AG08395 (cell line): ENCODE results near the gene MBNL1.
A peak's percentile ranks its signal among the peaks of the same experiment; 100 is the strongest.

Source experiments
- DNase-seq: peaks from one replicate; pipeline ENCODE4 v3.0.0; 2012; ENCODE audit warnings: mixed read lengths, low spot score

MBNL1 gene

DNA sequence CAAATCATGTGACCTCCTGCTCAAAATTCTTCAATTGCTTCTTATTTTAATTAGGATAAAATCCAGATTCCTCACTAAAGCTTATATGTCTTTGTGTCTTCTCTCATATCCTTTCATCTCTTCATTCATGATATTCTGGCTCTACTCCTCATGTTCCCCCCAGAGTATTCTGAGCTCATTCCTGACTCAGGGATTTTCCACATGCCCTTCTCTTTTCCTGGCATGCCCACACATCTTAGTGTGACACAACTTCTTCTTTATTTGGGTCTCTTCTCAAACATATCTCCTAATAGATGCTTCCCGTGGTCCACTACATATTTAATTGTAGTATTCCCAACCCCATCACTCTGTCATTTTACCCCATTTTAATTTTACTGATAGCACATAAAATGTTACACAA, 15.2 kb upstream of the MBNL1 start:
- no peak for DNase-seq

DNA sequence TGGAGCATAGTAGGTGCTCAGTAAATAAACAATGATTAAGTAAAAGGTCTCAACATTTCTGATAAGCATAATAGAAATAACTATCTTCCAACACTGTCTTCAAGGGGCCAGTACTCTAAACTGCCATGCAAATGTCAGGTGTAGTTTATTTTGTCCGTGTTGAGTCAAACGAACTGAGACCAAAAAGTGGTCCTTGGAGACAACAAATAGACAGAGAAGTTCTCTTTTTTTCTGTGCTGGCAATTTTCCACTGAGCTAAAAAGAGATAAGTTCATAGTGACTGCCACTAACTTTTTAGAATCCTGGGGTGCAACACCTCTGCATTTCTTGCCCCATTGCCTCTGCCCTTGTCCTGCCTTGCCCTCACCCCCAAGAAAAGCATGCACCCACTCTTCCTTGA, 14.7 kb upstream of the MBNL1 start:
- no peak for DNase-seq

DNA sequence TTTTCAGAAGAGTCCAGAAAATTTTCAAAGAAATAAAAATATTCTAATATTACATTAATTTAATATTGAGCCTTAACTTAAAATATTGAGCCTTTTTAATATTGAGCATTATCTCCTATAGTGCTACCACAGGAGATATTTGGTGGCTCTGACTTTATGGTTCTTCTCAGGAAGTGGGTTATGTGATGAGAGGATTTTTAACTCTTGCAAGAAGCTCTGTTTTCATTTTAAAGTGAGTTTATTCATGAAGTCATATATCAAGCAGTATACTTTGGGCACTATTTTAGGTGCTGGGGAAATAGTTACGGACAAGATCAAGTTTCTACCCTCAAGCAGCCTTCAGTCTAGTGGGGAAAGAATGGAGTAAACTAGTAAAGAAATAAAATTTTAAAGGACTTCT, 13.4 kb upstream of the MBNL1 start:
- no peak for DNase-seq

DNA sequence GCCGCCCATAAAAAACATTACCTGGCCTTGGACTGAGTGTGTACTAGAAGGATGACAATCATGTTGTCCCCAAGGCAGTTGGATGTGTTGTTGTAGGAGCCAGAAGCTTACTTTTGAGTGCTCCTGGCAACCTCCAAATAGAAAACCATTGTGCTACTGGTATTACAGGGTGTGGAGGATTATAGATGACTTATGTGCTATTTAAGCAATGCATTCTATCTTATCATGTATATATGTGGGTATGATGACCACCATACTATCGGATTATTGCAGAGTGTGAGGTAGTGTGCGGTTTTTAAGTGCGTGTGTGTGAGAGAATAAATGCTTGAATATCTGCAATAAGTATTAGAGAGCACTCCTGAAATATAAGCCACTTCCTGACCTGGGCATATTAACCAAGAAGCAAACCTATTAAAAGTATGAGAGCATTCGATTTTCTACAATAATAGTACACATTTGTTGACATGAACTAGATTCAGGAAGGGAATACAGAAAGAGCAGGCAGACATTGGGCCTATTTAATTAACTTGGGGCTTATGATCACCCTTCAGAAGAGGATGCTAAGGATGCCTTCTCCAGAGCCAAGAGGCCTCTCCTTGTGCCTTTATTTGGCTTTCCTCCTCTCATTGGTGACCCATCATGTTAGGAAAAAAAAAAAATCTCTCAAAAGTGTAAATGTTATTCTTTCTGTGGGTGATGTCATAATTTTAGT, 11.7 kb upstream of the MBNL1 start:
- no peak for DNase-seq

DNA sequence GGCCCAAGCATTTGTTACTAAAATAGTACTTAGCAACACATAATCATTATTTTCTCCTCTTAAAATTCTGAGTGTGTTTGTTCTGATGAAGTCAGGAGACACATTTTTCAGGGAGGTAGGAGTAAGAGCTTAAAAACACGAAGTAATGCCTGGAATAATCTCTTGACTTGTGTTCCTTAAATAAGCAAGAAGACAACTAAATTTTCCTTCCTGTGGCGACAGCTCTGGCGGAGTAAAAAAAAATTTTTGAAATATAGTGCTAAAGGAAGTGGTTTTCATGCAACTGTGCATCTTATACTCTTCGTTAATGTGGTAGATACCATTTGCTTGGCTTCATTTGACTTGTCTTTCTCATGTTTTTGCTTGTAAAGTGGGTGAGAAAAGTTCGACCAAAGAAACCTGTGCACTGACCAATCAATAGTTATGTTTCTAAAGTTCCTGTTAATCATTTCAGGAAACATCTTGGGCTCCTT, 11.1 kb upstream of the MBNL1 start:
- DNase-seq = no peak

DNA sequence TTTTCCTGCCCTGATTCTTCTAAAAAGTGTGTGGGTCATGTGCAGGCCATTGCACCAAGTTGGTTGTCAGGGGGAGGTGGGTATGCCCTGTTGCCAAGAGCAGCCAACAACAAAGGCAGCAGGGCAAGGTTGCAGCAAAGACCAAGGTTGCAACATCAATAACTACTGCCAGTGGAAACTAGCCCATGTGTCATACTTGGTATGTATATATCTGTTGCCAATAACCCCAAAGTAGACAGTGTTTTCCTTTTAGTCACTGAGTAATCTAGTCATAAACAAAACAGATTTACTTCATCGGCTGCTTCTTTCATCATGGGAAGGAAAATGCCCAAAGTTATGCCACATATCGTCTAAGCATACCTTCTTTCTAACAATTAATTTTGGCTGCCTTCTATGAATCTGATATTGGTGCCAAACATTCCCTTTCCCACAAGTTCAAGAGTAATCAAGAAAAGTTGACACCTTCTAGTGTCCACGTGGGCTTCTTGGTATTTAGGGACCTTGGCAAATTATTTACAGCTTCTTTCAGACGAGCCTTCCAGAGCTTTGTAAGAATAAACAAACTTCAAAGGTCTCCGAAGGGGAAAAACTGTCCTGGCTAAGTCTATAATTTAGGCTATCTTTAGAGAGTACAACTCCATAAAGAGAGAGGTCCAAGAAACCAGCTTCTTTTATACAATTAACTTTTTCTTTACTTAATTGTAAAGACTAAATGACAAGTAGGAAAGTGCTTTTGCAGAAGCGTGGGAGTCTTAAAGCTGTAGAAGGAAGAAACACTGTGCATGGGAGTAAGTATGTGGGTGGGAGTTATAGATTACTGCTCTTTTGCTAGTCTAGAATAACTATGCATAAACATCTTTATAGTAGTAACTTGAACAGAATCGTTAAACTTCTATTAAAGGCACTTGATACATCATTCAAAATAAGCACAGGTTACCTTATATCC, 10.0 kb upstream of the MBNL1 start:
- DNase-seq = peak; percentile 96

DNA sequence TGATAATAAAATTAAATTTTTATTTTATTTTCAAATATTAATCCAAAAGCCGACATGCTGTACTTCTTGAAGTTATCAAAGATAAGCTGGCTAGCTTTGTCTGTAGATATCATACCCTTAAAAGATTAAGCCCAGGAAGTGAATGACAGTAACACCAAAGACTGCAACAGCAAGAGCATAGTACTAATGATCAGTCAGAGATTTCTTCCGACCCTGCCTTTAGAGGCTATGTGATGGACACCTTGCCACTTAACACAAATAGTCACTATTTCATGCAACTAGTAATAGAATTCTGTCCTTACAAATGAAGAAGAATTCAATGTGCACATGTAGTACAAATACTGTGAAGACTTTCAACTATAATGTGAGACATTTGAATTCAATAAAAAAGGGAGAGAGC, 9.3 kb upstream of the MBNL1 start:
- DNase-seq = no peak

DNA sequence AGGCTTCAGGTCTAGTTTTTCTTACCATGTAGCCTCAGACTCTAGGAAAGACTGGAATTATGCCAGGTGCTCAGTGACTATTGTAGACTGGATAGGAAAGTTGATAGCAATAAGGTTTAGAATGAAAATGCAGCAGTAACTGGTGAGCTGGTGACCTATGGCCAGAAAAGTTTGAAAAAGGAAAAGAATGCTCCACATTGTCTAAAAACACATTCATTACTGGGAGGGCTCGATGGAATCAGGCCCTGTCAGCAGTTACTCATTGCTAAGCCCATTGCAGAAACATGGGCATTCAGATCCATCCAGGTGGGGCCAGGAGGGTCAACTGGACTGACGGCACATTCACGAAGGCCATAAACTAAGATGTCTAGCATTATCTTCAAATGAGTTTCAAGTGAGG, 8.7 kb upstream of the MBNL1 start:
- DNase-seq = no peak

DNA sequence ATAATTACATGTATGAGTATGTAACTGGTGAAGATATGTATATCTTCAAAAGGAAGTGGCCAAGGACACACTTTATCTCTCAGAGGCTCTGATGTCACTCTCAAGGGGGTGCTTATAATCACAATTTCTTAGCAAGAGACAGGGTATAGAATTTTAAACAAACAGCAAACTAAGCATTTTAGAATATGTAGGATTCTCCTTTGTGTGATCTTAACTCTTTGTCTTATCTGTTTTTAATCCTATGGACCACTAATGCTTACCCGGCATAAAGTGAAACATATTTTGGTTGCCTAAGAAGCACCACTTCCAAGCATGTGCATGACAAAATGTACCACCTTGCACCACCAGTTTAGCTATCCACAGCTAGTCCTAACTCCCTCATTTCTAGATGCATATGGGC, 8.2 kb upstream of the MBNL1 start:
- DNase-seq = no peak

DNA sequence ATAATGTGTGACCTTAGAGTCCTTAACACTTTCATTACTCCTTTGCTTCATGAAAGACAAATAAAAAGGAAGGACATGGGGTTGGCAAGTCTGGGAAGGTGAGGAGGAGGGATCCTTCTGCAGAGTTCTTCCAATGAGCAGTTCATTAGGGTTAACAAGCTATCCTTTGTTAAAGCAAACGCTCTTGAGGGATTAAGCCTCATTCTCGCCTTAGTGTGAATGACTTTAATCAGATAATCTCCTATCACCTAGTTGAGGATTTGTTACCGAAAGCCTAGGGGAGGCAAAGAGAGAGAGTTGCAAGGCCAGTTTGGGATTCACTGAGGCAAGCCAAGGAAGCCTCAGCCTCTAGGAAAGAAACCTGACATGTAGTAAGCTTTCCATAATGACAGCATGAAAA, 7.4 kb upstream of the MBNL1 start:
- no peak for DNase-seq

DNA sequence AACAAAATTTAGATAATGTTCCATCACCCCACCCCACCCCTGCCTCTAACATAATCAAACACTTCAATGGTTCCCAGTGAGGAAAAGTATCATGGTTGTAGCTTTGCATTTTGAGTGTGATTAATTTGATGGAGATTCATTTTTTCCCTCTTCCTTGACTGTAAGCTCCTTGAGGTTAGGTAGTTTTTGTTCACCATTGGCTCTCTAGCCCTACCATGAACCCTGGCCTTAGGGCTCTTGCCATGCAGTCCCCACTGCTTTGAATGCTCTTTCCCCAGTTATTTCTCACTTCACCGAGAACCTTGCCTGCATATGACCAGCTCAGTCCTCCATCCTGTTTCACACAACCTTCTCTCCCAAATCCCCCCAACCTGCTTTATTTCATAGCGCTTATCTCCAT, 5.0 kb upstream of the MBNL1 start:
- DNase-seq = no peak

DNA sequence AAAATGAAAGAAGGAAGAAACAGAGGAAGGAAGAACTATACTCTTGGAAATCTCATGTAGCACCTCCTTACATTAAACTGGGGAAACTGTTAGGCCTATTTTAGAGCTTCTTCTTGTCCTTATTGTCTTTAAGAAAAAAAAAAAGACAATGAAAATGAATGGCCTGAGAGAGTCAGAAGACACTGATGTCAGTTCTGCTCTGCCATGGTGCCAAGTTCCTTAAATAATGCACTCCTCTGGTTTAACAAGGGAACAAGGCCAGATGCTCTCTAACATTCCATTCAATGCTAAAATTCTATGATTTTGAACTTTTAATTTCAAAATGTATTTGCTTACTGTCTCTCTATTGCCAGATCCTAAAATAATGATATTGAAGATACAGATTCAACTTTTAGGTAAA, 4.4 kb upstream of the MBNL1 start:
- no peak for DNase-seq

DNA sequence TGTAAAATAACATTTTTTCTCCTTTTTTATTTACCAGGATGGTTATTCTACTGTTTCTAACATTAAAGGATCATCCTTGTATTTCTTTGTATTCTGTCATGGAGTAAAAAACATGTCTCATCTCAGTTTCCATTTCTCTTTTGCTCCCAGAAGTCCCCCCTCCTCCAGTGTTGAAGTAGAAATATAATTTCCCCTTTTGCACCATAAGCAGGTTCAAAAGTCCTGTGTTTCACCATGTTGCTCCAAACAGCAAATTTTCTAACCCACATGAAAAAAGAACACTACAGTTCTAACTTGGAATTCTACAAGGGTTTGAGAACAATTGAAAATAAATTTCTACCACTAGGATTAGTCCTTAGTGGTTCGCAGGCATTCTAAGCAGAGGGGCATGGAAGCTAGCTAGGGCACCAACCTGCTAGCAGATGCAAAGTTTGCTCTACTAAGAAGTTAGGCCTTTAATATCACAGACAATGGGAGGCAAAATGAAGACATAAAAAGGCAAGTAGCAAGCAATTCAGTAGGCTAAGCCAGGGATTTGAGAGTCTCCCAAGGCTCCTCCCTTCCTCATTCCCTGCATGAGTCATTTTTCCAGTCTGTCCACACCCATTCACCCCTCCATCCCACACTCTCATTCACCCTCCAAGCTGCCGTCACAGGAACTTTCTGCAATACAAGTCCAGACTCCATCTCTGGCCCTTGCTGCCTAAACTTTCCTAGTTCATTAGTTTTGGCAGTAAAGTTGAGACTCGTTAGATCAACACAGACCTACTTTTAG, 2.3 kb upstream of the MBNL1 start:
- peak; percentile 86 for DNase-seq

DNA sequence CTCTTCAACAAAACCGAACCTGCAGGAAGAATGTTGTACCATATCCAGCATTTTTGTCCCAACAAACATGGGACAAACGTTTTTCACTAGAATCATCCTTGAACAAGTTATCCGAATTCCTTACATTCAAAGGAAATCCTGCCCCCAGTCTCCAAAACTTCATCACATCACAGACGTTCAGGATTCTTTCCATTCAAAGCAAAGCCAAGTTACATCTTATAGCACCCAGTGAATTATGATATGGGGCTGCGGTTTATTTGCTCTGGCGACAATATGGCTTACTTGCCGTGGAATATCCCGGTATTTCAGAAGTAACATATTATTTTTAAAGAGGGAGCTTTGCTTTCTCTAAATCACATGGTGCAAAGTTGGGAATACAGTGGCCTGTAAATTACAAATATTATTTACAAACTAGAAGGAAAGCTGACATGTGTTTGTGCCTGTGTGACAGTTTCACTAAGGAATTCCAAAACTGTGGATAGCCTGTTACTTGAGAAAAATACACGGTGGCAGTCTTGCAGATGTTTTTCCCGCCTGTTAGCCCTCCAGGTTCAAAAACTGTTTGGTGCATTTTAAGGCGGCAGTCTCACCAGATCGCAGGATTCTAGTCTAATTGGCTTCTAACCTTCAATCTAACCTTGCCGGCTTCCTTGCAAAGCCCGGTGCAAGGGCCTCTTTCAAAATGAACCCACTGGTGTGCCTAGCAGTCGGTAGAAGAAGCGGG, 736 bp upstream of the MBNL1 start:
- DNase-seq = no peak

DNA sequence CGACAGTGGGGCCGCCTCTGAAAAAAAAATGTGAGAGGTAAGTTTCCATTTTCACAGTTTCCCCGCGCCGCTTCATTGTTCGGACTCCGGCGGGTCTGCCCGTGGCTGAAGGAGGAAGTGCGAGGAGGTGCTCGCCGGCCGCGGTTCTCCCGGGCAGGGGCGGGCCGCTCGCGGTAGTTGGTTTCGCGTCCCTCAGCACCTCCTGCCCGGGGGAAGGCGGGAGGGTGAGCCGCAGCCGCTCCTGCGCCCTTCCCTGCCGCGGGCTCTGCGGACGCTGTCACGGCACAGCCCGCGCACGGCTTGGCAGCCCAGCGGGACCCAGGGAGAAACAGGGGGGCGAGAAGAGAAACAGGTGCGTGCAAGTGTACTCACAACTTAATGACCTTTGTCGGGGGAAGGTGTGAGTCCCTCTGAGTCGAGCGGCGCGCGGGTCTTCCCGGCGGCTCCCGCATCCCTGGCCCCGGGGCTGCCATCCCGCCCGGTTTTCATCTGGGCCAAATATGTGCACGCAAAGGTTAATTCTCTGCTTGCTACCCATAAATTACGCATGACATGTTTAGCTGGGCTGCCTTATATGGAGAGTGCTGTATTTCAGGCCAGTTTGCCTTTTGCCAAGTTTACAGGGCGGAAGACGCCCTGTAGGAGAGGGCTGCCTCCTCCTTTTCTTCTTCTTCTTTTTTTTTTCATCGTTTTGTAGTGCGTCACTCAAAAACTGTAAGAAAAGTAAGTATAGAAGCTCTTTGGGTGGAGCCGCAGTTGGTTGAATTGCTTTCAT, 514 bp downstream of the MBNL1 start:
- DNase-seq = peak; percentile 65

DNA sequence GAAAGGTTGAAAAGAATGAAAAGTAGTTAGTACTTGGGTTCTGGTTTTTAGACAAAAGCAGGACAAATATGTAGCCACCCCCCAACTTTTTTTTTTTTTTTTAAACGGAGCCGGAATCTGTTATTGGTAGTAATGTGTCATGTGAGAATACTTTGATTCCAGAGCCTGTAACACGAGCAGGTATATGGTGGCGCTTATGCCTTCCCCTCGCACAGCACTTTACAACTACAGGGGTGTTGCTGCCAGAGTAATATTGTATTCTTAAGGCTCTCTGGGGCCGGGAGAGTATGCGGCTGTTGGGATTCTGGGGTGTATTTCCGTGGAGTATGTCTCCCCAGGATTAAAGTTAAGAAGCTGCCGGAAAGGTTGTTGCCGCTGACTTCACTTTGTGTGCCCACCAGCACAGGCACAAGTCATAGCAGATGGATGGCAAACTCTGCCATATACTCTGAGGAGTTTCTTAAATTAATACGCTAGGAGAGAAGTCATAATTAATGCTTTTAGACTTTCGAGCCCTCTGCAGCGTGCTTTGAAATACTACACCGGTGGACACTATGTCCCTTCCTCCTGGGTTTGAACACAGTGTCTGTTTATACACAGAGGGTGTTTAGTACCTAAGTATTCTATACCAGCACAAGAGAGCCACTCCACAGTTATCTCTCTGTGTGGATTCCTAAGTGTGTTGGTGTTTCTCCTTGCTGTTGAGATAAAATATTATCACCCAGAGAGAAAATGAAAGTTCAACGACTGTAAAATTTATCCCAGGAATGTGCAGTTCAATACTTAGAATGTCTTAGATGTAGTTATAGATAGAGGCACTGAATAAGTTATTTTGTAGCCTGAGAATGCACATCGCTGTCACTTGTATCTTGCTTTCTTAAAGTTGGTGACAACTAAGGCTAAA, 1.4 kb downstream of the MBNL1 start:
- peak; percentile 44 for DNase-seq

DNA sequence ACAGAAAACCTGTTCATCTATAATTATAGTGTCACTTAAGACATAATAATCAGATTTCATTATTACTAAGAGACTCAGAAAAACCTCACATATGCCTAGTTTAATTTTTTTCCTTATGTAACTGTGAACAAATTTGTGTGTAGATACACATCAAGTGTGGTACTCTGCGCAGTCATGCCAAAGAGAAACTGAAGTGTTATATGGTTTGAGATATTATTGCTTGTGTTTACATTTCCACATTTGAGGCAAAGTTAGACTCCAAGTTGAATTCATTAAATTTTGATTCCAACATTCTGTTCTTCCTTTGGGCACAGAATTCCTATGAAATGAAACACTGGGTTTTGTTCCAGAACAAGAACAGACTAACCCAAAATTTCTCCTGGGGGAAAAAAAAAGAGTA, 2.2 kb downstream of the MBNL1 start:
- no peak for DNase-seq

DNA sequence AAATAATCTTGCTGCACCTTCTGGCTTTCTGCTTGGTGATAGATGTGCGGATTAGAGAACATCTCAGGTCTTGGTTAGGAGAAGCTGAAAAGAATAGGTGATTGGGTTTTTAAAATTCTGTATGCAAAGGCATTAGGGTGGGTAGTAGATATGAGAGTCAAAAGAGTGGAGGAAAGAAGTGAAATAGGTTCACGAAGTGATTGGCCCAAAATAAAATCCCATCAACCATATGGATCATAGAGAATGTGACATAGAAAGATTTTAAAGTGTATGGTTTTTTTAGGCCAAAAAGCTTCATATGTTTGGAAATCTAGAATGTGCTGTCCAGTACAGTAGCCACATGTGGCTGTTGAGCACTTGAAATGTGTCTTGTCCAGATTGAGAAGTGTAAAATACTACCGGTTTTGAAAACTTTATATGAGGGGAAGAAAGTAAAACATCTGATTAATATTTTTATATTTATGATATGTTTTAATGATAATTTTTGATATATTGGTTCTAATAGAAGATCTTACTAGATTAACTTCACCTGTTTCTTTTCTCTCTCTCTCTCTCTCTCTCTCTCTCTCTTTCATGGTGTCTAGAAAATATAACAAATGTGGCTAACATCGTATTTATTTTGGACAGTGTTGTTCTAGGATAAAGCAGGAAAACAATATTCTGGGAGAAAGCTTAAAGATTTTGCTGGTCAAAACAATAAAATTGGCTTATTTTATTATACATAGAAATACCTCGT, 2.9 kb downstream of the MBNL1 start:
- DNase-seq = no peak

DNA sequence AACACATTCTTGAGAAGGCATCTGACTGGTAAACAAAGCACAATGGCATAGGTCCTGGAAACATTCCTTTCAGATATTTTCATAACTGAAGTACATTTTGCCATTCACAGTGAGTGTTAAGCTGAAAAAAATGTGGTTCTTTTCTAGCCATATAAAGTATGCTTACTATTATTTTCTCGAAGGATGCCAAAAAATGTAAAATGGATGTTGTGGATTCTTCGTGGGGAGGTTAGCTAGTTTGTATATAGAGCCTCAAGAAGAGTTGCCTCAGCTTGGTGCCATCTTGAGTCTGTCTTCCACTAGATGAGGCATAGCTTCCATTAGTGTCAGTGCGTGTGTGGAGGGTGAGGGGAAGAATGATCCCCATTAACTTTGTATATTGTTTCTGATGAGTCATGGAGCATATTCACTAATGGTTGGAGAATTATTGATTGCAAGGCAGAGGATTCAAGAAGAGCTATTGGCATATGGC, 4.1 kb downstream of the MBNL1 start:
- peak; percentile 48 for DNase-seq
